HG03521 (cell line): ENCODE results near the gene TP53I3.
"Not testable (repeated sequence)": the region's sequence is repeated elsewhere in the genome, so short reads cannot be mapped to it uniquely, and the experiment has no call there.

Experiments
- ATAC-seq: cut with Tn5 transposase; IDR thresholded peaks from one replicate; pipeline ENCODE4 v1.9.1; 2021; ENCODE audit warnings: mild to moderate bottlenecking, moderate library complexity; ENCODE audit not compliant: unreplicated experiment

The TP53I3 gene

DNA sequence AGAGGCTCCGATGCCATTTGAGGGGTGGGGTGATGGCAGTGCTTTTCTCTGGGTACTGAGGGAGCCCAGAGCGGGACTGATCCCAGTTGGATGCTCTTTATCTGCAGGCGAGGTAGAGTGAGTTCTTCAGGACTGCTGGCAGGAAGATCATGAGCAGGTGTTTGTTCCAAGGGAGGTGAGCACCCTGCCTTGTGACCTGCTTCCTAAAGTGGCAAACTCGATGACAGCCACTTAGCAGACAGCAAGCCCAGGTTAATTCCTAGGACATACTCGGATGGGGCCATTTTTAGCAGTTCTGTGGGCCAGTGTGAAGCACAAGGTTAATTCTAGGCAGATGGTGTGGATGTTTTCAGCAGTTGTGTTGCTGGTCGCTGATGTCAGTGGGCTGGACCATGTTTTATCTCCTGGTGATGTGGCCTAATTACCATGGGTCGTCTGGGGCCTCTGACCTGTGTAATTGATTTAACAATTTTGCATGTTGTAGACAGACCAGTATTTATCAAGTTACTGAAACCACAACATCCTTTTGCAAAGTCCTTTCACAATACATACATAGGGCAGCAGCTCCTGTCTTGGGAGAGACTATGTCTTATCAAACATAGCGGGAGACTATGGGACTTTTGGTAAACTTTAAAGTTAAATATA is 30.1 kb downstream of the TP53I3 start:
- no peak for ATAC-seq

- no peak for ATAC-seq
These were observed 31.7 kb downstream of the TP53I3 start for GRCh38 chr2:24052951-24053350.

DNA sequence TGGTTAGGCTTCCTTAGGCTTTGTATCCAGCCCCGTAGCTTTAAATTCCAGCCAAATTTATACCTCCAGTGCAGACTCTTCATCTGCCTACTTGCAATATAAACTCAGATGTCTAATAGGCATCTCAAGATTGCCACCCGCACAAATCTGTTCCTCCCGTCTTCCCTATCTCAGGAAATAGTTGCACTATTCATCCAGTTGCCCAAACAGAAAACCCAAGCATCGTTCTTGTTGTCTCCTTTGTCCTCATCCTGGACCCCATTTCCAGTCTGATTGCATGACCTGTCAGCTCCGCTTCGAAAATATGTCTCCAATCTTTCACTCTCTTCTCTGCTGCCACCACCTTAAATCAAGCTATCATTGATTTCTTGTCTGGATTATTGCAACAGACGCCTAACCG is 32.8 kb downstream of the TP53I3 start:
- no peak for ATAC-seq

- no peak for ATAC-seq
These were observed 34.3 kb downstream of the TP53I3 start for GRCh38 chr2:24050041-24050979.

- no peak for ATAC-seq
These were observed 35.1 kb downstream of the TP53I3 start, which contains the start of gene FKBP1B for GRCh38 chr2:24049485-24050021. TSS of gene FKBP1B (plus strand) at chr2:24049741. CDS start at chr2:24049850, 109 bp downstream.

- no peak for ATAC-seq
These were observed 35.7 kb downstream of the TP53I3 start for GRCh38 chr2:24048769-24049484.

DNA sequence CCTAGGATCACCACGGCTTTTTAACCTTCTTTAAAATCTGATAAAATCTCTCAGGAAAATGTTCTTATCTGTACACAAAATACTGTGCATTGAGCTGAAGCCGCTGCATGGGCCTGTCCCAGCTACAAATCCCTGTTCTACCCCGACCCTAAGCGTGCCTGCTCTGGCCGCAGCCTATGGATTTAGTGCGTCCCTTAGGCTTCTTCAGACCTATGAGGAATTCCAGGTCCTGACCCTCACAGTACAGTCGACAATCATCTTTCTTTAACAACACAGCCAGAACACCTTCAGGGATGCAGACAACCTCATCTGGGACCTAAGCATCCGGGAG is 37.0 kb downstream of the TP53I3 start:
- no peak for ATAC-seq

DNA sequence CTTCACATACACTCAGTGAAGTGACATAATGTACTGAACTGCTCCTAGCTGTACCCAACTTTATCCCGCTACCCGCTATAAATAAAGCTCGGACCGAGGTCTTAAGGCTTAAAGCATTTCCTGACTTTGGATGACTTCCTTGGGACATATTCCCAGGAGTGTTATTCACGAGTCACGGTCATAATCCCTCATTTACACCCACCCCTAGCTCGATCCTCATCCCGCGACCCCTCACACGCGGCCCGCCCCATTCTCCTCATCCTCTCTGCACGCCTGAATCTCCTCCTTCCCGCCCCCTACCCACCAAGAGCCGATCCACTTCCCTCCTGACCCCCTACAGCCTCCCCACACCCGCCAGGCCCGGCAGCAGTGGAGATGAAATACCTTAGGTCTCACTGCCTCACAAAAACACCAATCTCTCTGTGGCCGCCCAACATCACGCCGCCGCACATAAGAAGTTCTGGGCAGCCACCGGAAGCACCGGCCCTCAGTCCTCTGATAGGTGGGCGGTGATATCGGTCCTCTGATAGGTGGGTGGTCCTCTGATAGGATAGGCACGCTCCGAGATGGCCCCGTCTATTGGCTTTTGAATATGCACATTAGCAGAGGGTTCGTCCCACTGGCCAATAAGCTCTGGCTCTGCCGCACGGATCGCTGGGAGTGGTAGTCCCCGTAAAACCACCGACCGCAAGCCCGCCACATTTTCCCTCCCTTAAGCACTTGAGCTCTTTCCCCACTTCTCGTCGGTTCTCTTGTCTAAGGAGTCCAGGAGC is 37.5 kb downstream of the TP53I3 start, which contains the start of gene WDCP:
Gene WDCP, minus strand, starts transcription at position 462 of the 773 bp plus-strand sequence. CDS start 7,897 bp downstream, outside the sequence.
- ATAC-seq: peak; percentile 99

- no peak for ATAC-seq
These were observed 38.1 kb downstream of the TP53I3 start for GRCh38 chr2:24046599-24046929.

- ATAC-seq: no peak
These were observed 38.8 kb downstream of the TP53I3 start for GRCh38 chr2:24045511-24046508.

DNA sequence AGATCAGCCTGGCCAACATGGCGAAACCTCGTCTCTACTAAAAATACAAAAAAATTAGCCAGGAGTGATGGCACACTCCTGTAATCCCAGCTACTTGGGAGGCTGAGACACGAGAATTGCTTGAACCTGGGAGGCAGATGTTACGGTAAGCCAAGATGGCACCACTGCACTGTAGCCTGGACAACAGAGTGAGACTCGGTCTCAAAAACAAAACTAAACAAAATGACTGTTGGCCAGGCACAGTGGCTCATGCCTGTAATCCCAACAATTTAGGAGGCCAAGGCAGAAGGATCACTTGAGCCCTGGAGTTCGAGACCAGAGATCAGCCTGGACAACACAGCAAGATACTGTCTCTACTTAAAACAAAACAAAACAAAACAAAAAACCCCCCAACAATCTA is 41.5 kb downstream of the TP53I3 start:
- not testable (repeated sequence) for ATAC-seq

DNA sequence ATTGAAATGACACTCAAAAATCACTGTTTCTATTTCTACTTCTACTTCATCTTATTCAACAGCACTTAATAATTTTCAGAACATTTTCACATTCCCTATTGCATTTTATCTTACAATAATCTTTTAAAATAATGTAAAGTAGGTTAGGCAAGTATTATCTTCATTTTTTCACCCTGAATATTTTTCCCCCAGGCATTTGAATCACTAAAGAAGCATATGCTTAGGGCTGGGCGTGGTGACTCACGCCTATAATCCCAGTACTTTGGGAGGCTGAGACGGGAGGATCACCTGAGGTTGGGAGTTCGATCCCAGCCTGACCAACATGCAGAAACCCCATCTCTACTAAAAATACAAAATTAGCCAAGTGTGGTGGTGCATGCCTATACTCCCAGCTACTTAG is 44.1 kb downstream of the TP53I3 start:
- no peak for ATAC-seq

- ATAC-seq: no peak
These were observed 45.7 kb downstream of the TP53I3 start for GRCh38 chr2:24038786-24039499.
